Hepatocyte (in vitro differentiated cells): ENCODE measurements around the gene APOA4.

Experiments
- EZH2 ChIP-seq: fragments of 200-600 bp; sonication (generic); IDR thresholded peaks from 2 replicates; pipeline ENCODE4 v1.6.1; 2016; ENCODE audit warnings: antibody characterized with exemption, mild to moderate bottlenecking, borderline replicate concordance
- EZH2phosphoT487 ChIP-seq: fragments of 200-600 bp; sonication (generic); IDR thresholded peaks from one replicate; pipeline ENCODE4 v1.6.1; 2018; ENCODE audit warnings: antibody characterized with exemption, mild to moderate bottlenecking, low read depth, moderate library complexity; ENCODE audit not compliant: unreplicated experiment, severe bottlenecking
- TF ChIP-seq, protein P1 (sequence below): fragments of 200-600 bp; sonication (generic); IDR thresholded peaks from 2 replicates; pipeline ENCODE4 v1.5.1; 2016; ENCODE audit warnings: antibody characterized with exemption, mild to moderate bottlenecking; ENCODE audit not compliant: poor library complexity

- TF ChIP-seq, protein P1, sequence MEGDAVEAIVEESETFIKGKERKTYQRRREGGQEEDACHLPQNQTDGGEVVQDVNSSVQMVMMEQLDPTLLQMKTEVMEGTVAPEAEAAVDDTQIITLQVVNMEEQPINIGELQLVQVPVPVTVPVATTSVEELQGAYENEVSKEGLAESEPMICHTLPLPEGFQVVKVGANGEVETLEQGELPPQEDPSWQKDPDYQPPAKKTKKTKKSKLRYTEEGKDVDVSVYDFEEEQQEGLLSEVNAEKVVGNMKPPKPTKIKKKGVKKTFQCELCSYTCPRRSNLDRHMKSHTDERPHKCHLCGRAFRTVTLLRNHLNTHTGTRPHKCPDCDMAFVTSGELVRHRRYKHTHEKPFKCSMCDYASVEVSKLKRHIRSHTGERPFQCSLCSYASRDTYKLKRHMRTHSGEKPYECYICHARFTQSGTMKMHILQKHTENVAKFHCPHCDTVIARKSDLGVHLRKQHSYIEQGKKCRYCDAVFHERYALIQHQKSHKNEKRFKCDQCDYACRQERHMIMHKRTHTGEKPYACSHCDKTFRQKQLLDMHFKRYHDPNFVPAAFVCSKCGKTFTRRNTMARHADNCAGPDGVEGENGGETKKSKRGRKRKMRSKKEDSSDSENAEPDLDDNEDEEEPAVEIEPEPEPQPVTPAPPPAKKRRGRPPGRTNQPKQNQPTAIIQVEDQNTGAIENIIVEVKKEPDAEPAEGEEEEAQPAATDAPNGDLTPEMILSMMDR: no peak
- no peak for TF ChIP-seq EZH2
- no peak for TF ChIP-seq EZH2phosphoT487
These were observed 48.1 kb upstream of the APOA4 start for GRCh38 chr11:116871248-116871647.
